ENCODE measurements around the gene TMEM209.
"Not testable (repeated sequence)": the region's sequence is repeated elsewhere in the genome, so short reads cannot be mapped to it uniquely, and the experiment has no call there.

The TMEM209 gene

GRCh38 chr7:130196476-130196875, 8.7 kb downstream of the TMEM209 start:
- no peaks in the 10 kb centered on the region for H3K27me3 Mint-ChIP-seq
- H3K4me3 Mint-ChIP-seq = no peak overlapping the region
- H3K4me1 Mint-ChIP-seq = peaks cover 18% of the 10 kb centered on the region
- H3K9me3 Mint-ChIP-seq = no peaks in the 10 kb centered on the region
- peaks cover 18% of the 10 kb centered on the region for H3K36me3 Mint-ChIP-seq
- peak overlapping the region; percentile 30 for H3K27ac Mint-ChIP-seq

GRCh38 chr7:130195396-130195795, 9.8 kb downstream of the TMEM209 start:
- Mint-ChIP-seq H3K9me3 (no peaks in the 10 kb centered on the region), H3K36me3 (peaks cover 17% of the 10 kb centered on the region), H3K4me1 (peaks cover 13% of the 10 kb centered on the region), H3K27me3 (no peaks in the 10 kb centered on the region), H3K27ac (no peak overlapping the region), H3K4me3 (no peak overlapping the region)

- Mint-ChIP-seq H3K4me1 (peaks cover 8% of the 10 kb centered on the region), H3K36me3 (peaks cover 12% of the 10 kb centered on the region), H3K4me3 (no peak overlapping the region), H3K9me3 (no peaks in the 10 kb centered on the region), H3K27me3 (no peaks in the 10 kb centered on the region), H3K27ac (no peak overlapping the region)
Observed at GRCh38 chr7:130191791-130192190, 13.4 kb downstream of the TMEM209 start.

- no peaks in the 10 kb centered on the region for H3K9me3 Mint-ChIP-seq
- H3K27ac Mint-ChIP-seq = no peak overlapping the region
- H3K27me3 Mint-ChIP-seq = no peaks in the 10 kb centered on the region
- H3K36me3 Mint-ChIP-seq = peaks cover 10% of the 10 kb centered on the region
- peaks cover 8% of the 10 kb centered on the region for H3K4me1 Mint-ChIP-seq
- no peak overlapping the region for H3K4me3 Mint-ChIP-seq
Observed at GRCh38 chr7:130189343-130189742, 15.9 kb downstream of the TMEM209 start.

- Mint-ChIP-seq H3K4me3 (no peak overlapping the region), H3K27me3 (no peaks in the 10 kb centered on the region), H3K36me3 (peaks cover 13% of the 10 kb centered on the region), H3K27ac (no peak overlapping the region), H3K9me3 (no peaks in the 10 kb centered on the region), H3K4me1 (peaks cover 18% of the 10 kb centered on the region)
Observed at GRCh38 chr7:130187360-130187759, 17.8 kb downstream of the TMEM209 start.

- not testable (repeated sequence) for H3K27ac Mint-ChIP-seq, H3K4me3 Mint-ChIP-seq, H3K9me3 Mint-ChIP-seq, H3K27me3 Mint-ChIP-seq
- H3K4me1 Mint-ChIP-seq = peaks cover 26% of the 10 kb centered on the region
- H3K36me3 Mint-ChIP-seq = peaks cover 15% of the 10 kb centered on the region
Observed at GRCh38 chr7:130184349-130184748, 20.9 kb downstream of the TMEM209 start.

GRCh38 chr7:130182990-130183389, 22.2 kb downstream of the TMEM209 start:
- Mint-ChIP-seq H3K9me3 (no peaks in the 10 kb centered on the region), H3K27ac (peak overlapping the region; percentile 86), H3K4me3 (no peak overlapping the region), H3K27me3 (no peaks in the 10 kb centered on the region), H3K36me3 (peaks cover 22% of the 10 kb centered on the region), H3K4me1 (peaks cover 26% of the 10 kb centered on the region)

- H3K9me3 Mint-ChIP-seq = no peaks in the 10 kb centered on the region
- H3K4me1 Mint-ChIP-seq = peaks cover 18% of the 10 kb centered on the region
- peaks cover 22% of the 10 kb centered on the region for H3K36me3 Mint-ChIP-seq
- H3K27ac Mint-ChIP-seq = peak overlapping the region; percentile 87
- peak overlapping the region; percentile 3 for H3K4me3 Mint-ChIP-seq
- H3K27me3 Mint-ChIP-seq = no peaks in the 10 kb centered on the region
Observed at GRCh38 chr7:130181263-130181605, 24.0 kb downstream of the TMEM209 start.

- H3K4me3 Mint-ChIP-seq = peak overlapping the region; percentile 3
- H3K27me3 Mint-ChIP-seq = no peaks in the 10 kb centered on the region
- H3K27ac Mint-ChIP-seq = peak overlapping the region; percentile 93
- H3K36me3 Mint-ChIP-seq = peaks cover 22% of the 10 kb centered on the region
- no peaks in the 10 kb centered on the region for H3K9me3 Mint-ChIP-seq
- H3K4me1 Mint-ChIP-seq = peaks cover 18% of the 10 kb centered on the region
Observed at GRCh38 chr7:130180571-130181262, 24.5 kb downstream of the TMEM209 start.

- H3K9me3 Mint-ChIP-seq = no peaks in the 10 kb centered on the region
- H3K27ac Mint-ChIP-seq = no peak overlapping the region
- peaks cover 18% of the 10 kb centered on the region for H3K4me1 Mint-ChIP-seq
- no peaks in the 10 kb centered on the region for H3K27me3 Mint-ChIP-seq
- H3K36me3 Mint-ChIP-seq = peaks cover 26% of the 10 kb centered on the region
- H3K4me3 Mint-ChIP-seq = no peak overlapping the region
Observed at GRCh38 chr7:130179631-130180030, 25.6 kb downstream of the TMEM209 start.

- peaks cover 27% of the 10 kb centered on the region for H3K36me3 Mint-ChIP-seq
- H3K4me3 Mint-ChIP-seq = no peak overlapping the region
- H3K27me3 Mint-ChIP-seq = no peaks in the 10 kb centered on the region
- H3K9me3 Mint-ChIP-seq = no peaks in the 10 kb centered on the region
- no peak overlapping the region for H3K27ac Mint-ChIP-seq
- H3K4me1 Mint-ChIP-seq = peaks cover 15% of the 10 kb centered on the region
Observed at GRCh38 chr7:130178251-130178650, 27.0 kb downstream of the TMEM209 start.

GRCh38 chr7:130174237-130174959, 30.8 kb downstream of the TMEM209 start:
- H3K4me3 Mint-ChIP-seq = no peak overlapping the region
- H3K4me1 Mint-ChIP-seq = no peaks in the 10 kb centered on the region
- no peaks in the 10 kb centered on the region for H3K9me3 Mint-ChIP-seq
- H3K36me3 Mint-ChIP-seq = peaks cover 23% of the 10 kb centered on the region
- no peak overlapping the region for H3K27ac Mint-ChIP-seq
- no peaks in the 10 kb centered on the region for H3K27me3 Mint-ChIP-seq

- Mint-ChIP-seq H3K27me3 (no peaks in the 10 kb centered on the region), H3K4me1 (no peaks in the 10 kb centered on the region), H3K36me3 (peaks cover 53% of the 10 kb centered on the region), H3K4me3 (no peak overlapping the region), H3K9me3 (no peaks in the 10 kb centered on the region), H3K27ac (no peak overlapping the region)
Observed at GRCh38 chr7:130162196-130162595, 43.0 kb downstream of the TMEM209 start.

- Mint-ChIP-seq H3K4me1 (no peaks in the 10 kb centered on the region), H3K4me3 (no peak overlapping the region), H3K27me3 (no peaks in the 10 kb centered on the region), H3K27ac (no peak overlapping the region), H3K9me3 (no peaks in the 10 kb centered on the region), H3K36me3 (peaks cover 51% of the 10 kb centered on the region)
Observed at GRCh38 chr7:130160455-130160854, 44.8 kb downstream of the TMEM209 start.

- H3K36me3 Mint-ChIP-seq = peaks cover 48% of the 10 kb centered on the region
- no peaks in the 10 kb centered on the region for H3K9me3 Mint-ChIP-seq
- H3K4me1 Mint-ChIP-seq = no peaks in the 10 kb centered on the region
- no peaks in the 10 kb centered on the region for H3K27me3 Mint-ChIP-seq
- H3K4me3 Mint-ChIP-seq = no peak overlapping the region
- H3K27ac Mint-ChIP-seq = no peak overlapping the region
Observed at GRCh38 chr7:130160023-130160422, 45.2 kb downstream of the TMEM209 start.

GRCh38 chr7:130157700-130158099, 47.5 kb downstream of the TMEM209 start:
- Mint-ChIP-seq H3K9me3 (no peaks in the 10 kb centered on the region), H3K4me1 (no peaks in the 10 kb centered on the region), H3K27ac (no peak overlapping the region), H3K36me3 (peaks cover 37% of the 10 kb centered on the region), H3K4me3 (no peak overlapping the region), H3K27me3 (no peaks in the 10 kb centered on the region)

All from activated naive CD4-positive, alpha-beta T cell treated with anti-CD3 and anti-CD28 coated beads, Interleukin-2, amount 50 U/mL, for 24 hours (primary cell).